Measurements from ENCODE around the gene SINHCAF.
"Not testable (repeated sequence)": the region's sequence is repeated elsewhere in the genome, so short reads cannot be mapped to it uniquely, and the experiment has no call there.

Gene SINHCAF

GRCh38 chr12:31278424-31278823 lies 47.5 kb downstream of the SINHCAF start:
- no peak for TF ChIP-seq BACH2 (CRISPR knock-in tag; IDR thresholded peaks at IDR 0.05; ENCODE audit: borderline replicate concordance)
- no peak for TF ChIP-seq ARNTL (CRISPR knock-in tag; IDR thresholded peaks at IDR 0.05; ENCODE audit: borderline replicate concordance, low read depth)
- no peak for TF ChIP-seq GLIS3 (CRISPR knock-in tag; IDR thresholded peaks at IDR 0.05)
- TF ChIP-seq ESRRG (CRISPR knock-in tag; IDR thresholded peaks at IDR 0.05): no peak
- no peak for TF ChIP-seq ZNF565 (CRISPR knock-in tag; conservative IDR thresholded peaks at IDR 0.05; ENCODE audit: low read depth)
- no peak for TF ChIP-seq ZFP3 (CRISPR knock-in tag; IDR thresholded peaks at IDR 0.05)
- TF ChIP-seq TOX (CRISPR knock-in tag; IDR thresholded peaks at IDR 0.05; ENCODE audit: borderline replicate concordance): no peak
- no peak for TF ChIP-seq CSDC2 (CRISPR knock-in tag; IDR thresholded peaks at IDR 0.05)
- no peak for TF ChIP-seq ZNF8 (CRISPR knock-in tag; IDR thresholded peaks at IDR 0.05)
- no peak for TF ChIP-seq TSHZ2 (CRISPR knock-in tag; IDR thresholded peaks at IDR 0.05)
- no peak for ATAC-seq

GRCh38 chr12:31277081-31277480 lies 48.9 kb downstream of the SINHCAF start:
- ATAC-seq: no peak

GRCh38 chr12:31275491-31275890 lies 50.5 kb downstream of the SINHCAF start:
- no peak for ATAC-seq
- TF ChIP-seq ISL1 (CRISPR knock-in tag; IDR thresholded peaks at IDR 0.05) (no peak), ARNTL (CRISPR knock-in tag; IDR thresholded peaks at IDR 0.05; ENCODE audit: borderline replicate concordance, low read depth) (no peak), CREB5 (CRISPR knock-in tag; IDR thresholded peaks at IDR 0.05; ENCODE audit: low read depth) (no peak), ZNF70 (CRISPR knock-in tag; IDR thresholded peaks at IDR 0.05) (no peak), PPARA (CRISPR knock-in tag; IDR thresholded peaks at IDR 0.05; ENCODE audit: borderline replicate concordance) (no peak), GLIS3 (CRISPR knock-in tag; IDR thresholded peaks at IDR 0.05) (no peak), ZFP30 (CRISPR knock-in tag; IDR thresholded peaks at IDR 0.05) (no peak), CSRNP3 (CRISPR knock-in tag; IDR thresholded peaks at IDR 0.05) (no peak)

More at GRCh38 chr12:31277081-31277480, 48.9 kb downstream of the SINHCAF start:
- no peak for TF ChIP-seq ZNF565 (CRISPR knock-in tag; conservative IDR thresholded peaks at IDR 0.05; ENCODE audit: low read depth)
- no peak for TF ChIP-seq GLIS3 (CRISPR knock-in tag; IDR thresholded peaks at IDR 0.05)
- TF ChIP-seq CSRNP3 (CRISPR knock-in tag; IDR thresholded peaks at IDR 0.05): no peak
- no peak for TF ChIP-seq ISL1 (CRISPR knock-in tag; IDR thresholded peaks at IDR 0.05)
- no peak for TF ChIP-seq OSR1 (CRISPR knock-in tag; IDR thresholded peaks at IDR 0.05)
- no peak for TF ChIP-seq BACH2 (CRISPR knock-in tag; IDR thresholded peaks at IDR 0.05; ENCODE audit: borderline replicate concordance)
- TF ChIP-seq CSDC2 (CRISPR knock-in tag; IDR thresholded peaks at IDR 0.05): no peak
- no peak for TF ChIP-seq ZFP30 (CRISPR knock-in tag; IDR thresholded peaks at IDR 0.05)
- no peak for TF ChIP-seq ZNF8 (CRISPR knock-in tag; IDR thresholded peaks at IDR 0.05)
- no peak for TF ChIP-seq TCF4 (CRISPR knock-in tag; IDR thresholded peaks at IDR 0.05; ENCODE audit: borderline replicate concordance)
- TF ChIP-seq ZNF70 (CRISPR knock-in tag; IDR thresholded peaks at IDR 0.05): no peak

- no peak for ATAC-seq
These were observed 51.2 kb downstream of the SINHCAF start for GRCh38 chr12:31274520-31275300.

GRCh38 chr12:31273794-31274193 lies 52.2 kb downstream of the SINHCAF start:
- not testable (repeated sequence) for ATAC-seq

More at GRCh38 chr12:31274520-31275300, 51.2 kb downstream of the SINHCAF start:
- TF ChIP-seq POU6F1 (CRISPR knock-in tag; IDR thresholded peaks at IDR 0.05; ENCODE audit: borderline replicate concordance, low read depth) (no peak), ZNF565 (CRISPR knock-in tag; conservative IDR thresholded peaks at IDR 0.05; ENCODE audit: low read depth) (no peak), ZC3H10 (CRISPR knock-in tag; IDR thresholded peaks at IDR 0.05) (no peak), TOX (CRISPR knock-in tag; IDR thresholded peaks at IDR 0.05; ENCODE audit: borderline replicate concordance) (no peak), ZNF8 (CRISPR knock-in tag; IDR thresholded peaks at IDR 0.05) (no peak), SNAI2 (CRISPR knock-in tag; IDR thresholded peaks at IDR 0.05) (no peak), RARB (CRISPR knock-in tag; IDR thresholded peaks at IDR 0.05) (no peak), ESRRG (CRISPR knock-in tag; IDR thresholded peaks at IDR 0.05) (no peak)

Measured in SK-N-SH treated with all-trans-retinoic acid at 6 μM for 48 hours (cell line).